SU-DHL-6 (cell line): ENCODE measurements around the gene C15orf61.

Experiments
- H2AFZ ChIP-seq: fragments of 200-600 bp; sonication (generic); 2 replicates; pipeline ENCODE4 v1.6.1; 2014; ENCODE audit warnings: low read depth, mild to moderate bottlenecking, moderate library complexity, mixed read lengths, antibody characterized with exemption, low read length; ENCODE audit not compliant: severe bottlenecking
- H3F3A ChIP-seq: fragments of 200-600 bp; shearing (Covaris generic); 2 replicates; pipeline ENCODE4 v1.6.0; 2016; ENCODE audit warnings: antibody characterized with exemption, mild to moderate bottlenecking; ENCODE audit not compliant: insufficient read depth
- H3K27ac ChIP-seq: fragments of 200-600 bp; sonication (generic); 2 replicates; pipeline ENCODE4 v1.5.1; 2016; ENCODE audit warnings: low read depth, mild to moderate bottlenecking, low read length, moderate library complexity, mixed read lengths
- H3K27me3 ChIP-seq: fragments of 200-600 bp; sonication (generic), shearing (Covaris generic); 2 replicates; pipeline ENCODE4 v1.6.0; 2014; ENCODE audit warnings: mild to moderate bottlenecking, low read length
- H3K36me3 ChIP-seq: fragments of 200-600 bp; sonication (generic); 2 replicates; pipeline ENCODE4 v1.6.1; 2014; ENCODE audit warnings: mild to moderate bottlenecking, low read length, mixed read lengths
- H3K4me2 ChIP-seq: fragments of 300-600, 200-600 bp; shearing (Covaris generic), sonication (generic); 2 replicates; pipeline ENCODE4 v1.6.0; 2014; ENCODE audit warnings: low read length, low read depth, mild to moderate bottlenecking; ENCODE audit not compliant: poor library complexity, severe bottlenecking
- H3K4me3 ChIP-seq: fragments of 200-600 bp; sonication (generic); 2 replicates; pipeline ENCODE4 v1.5.1; 2014; ENCODE audit warnings: antibody characterized with exemption, low read length, mild to moderate bottlenecking, mixed read lengths; ENCODE audit not compliant: insufficient read depth, poor library complexity, severe bottlenecking
- H3K79me2 ChIP-seq: fragments of 200-600 bp; sonication (generic); 2 replicates; pipeline ENCODE4 v1.6.1; 2014; ENCODE audit warnings: mild to moderate bottlenecking, low read length, moderate library complexity; ENCODE audit not compliant: insufficient read depth
- H3K9ac ChIP-seq: fragments of 200-600 bp; sonication (generic); 2 replicates; pipeline ENCODE4 v1.7.0; 2014; ENCODE audit warnings: mild to moderate bottlenecking, low read length
- H3K9me2 ChIP-seq: fragments of 200-600 bp; sonication (generic); replicated peaks from 2 replicates; pipeline ENCODE4 v1.6.1; 2014; ENCODE audit warnings: low read length; ENCODE audit not compliant: insufficient read depth
- H3K9me3 ChIP-seq: fragments of 200-600 bp; sonication (generic); 2 replicates; pipeline ENCODE4 v1.6.1; 2014; ENCODE audit warnings: low read length, mixed read lengths; ENCODE audit not compliant: insufficient read depth
- H4K20me1 ChIP-seq: fragments of 200-600 bp; sonication (generic); 2 replicates; pipeline ENCODE4 v1.6.1; 2014; ENCODE audit warnings: low read depth, mild to moderate bottlenecking, antibody characterized with exemption, low read length, moderate library complexity, mixed read lengths
- EZH2phosphoT487 ChIP-seq: fragments of 200-600 bp; sonication (generic), shearing (Covaris generic); conservative IDR thresholded peaks from 2 replicates; pipeline ENCODE4 v1.6.1; 2018; ENCODE audit warnings: mild to moderate bottlenecking, antibody characterized with exemption, low read length, moderate library complexity, mixed read lengths
- TF ChIP-seq, protein P1 (sequence below): fragments of 200-600 bp; sonication (generic); IDR thresholded peaks from one replicate; pipeline ENCODE4 v1.5.1; 2017; ENCODE audit warnings: antibody characterized with exemption, mild to moderate bottlenecking, low read length, moderate library complexity; ENCODE audit not compliant: insufficient read depth, poor library complexity, severe bottlenecking

The C15orf61 gene

DNA sequence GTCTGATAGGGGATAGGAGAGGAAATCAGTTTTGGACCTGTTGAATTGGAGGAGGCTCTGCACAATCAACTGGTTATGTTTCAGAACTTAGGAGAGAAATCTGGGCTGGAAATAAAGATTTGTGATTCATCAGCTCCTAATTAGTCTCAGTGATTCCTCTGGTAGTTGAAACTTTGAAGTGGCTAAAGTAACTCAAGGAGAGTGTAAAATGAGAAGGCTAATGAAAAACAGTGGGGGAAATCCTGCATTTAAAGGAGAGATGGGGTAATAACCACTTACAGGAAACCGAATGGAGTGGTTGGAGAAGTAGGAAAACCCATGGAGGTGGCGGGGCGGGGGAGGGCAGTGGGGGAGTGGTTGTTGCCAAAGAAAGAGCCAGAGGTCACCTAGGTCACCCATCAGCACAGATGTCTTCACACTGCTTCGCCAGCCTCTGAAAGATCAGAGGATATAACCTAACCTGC is 54.1 kb downstream of the C15orf61 start:
- no peak overlapping the region for H3K4me3 ChIP-seq
- no peaks in the 10 kb centered on the region for H3K9me3 ChIP-seq
- no peak overlapping the region for H3K4me2 ChIP-seq
- H4K20me1 ChIP-seq: no peaks in the 10 kb centered on the region
- H2AFZ ChIP-seq: no peak overlapping the region
- no peak for TF ChIP-seq EZH2phosphoT487
- TF ChIP-seq, protein P1, sequence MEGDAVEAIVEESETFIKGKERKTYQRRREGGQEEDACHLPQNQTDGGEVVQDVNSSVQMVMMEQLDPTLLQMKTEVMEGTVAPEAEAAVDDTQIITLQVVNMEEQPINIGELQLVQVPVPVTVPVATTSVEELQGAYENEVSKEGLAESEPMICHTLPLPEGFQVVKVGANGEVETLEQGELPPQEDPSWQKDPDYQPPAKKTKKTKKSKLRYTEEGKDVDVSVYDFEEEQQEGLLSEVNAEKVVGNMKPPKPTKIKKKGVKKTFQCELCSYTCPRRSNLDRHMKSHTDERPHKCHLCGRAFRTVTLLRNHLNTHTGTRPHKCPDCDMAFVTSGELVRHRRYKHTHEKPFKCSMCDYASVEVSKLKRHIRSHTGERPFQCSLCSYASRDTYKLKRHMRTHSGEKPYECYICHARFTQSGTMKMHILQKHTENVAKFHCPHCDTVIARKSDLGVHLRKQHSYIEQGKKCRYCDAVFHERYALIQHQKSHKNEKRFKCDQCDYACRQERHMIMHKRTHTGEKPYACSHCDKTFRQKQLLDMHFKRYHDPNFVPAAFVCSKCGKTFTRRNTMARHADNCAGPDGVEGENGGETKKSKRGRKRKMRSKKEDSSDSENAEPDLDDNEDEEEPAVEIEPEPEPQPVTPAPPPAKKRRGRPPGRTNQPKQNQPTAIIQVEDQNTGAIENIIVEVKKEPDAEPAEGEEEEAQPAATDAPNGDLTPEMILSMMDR: no peak
- no peaks in the 10 kb centered on the region for H3F3A ChIP-seq
- H3K27me3 ChIP-seq: no peaks in the 10 kb centered on the region
- H3K36me3 ChIP-seq: no peaks in the 10 kb centered on the region
- H3K9ac ChIP-seq: no peak overlapping the region
- no peak overlapping the region for H3K27ac ChIP-seq
- H3K9me2 ChIP-seq: no peaks in the 10 kb centered on the region
- no peaks in the 10 kb centered on the region for H3K79me2 ChIP-seq

DNA sequence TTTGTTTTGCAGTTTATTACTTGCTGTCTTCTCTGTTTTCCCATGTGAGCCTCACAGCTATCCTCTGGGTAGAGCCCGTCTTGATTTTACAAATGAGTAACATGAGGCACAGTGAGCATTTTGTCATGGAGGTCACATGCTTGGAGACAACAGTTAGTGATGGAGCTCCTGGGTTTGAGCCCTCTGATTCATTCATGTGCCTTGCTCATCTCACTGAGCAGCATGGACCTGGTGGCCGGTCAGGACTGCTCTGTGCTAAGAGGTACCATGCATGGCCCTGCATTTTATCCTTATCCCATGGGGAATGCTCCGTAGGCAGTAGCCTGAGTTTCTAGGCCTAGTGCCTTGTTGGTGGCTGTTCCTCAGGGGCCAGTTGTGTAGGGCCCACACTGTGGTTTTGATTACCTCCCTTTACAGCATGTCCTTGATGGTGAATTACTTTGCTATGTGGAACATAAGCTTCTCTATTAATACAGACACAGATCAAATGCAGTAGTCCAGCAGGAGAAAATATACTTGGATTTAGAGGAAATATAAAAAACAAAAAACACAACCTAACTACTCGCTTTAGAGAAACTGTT is 57.2 kb downstream of the C15orf61 start:
- no peaks in the 10 kb centered on the region for H4K20me1 ChIP-seq
- H3K27ac ChIP-seq: no peak overlapping the region
- no peak overlapping the region for H3K9ac ChIP-seq
- H3K9me3 ChIP-seq: no peaks in the 10 kb centered on the region
- H3K9me2 ChIP-seq: no peaks in the 10 kb centered on the region
- H3F3A ChIP-seq: no peaks in the 10 kb centered on the region
- H3K4me3 ChIP-seq: no peak overlapping the region
- TF ChIP-seq, protein P1: no peak
- TF ChIP-seq EZH2phosphoT487: no peak
- no peak overlapping the region for H2AFZ ChIP-seq
- H3K36me3 ChIP-seq: no peaks in the 10 kb centered on the region
- H3K79me2 ChIP-seq: no peaks in the 10 kb centered on the region
- no peak overlapping the region for H3K4me2 ChIP-seq
- H3K27me3 ChIP-seq: no peaks in the 10 kb centered on the region

DNA sequence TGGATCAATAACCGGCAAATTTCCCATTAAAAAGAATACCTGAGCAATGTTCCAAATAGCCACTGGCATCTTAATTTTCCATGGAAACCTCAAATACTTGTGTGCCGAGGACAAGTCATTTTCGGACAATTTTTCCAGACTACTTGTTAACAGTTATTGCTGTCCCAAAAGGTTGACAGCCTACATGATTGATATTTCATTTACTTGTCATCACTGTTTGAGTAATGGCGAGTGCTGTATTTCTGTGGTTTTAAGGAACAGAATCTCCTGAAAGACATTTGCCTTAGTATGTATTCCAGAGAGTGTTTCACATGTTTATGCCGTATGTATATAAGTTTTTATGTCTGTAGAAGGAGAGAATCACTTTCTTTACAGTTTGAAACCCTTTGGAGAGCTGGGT is 58.2 kb downstream of the C15orf61 start:
- Histone ChIP-seq H3K79me2 (no peaks in the 10 kb centered on the region), H3K27ac (no peak overlapping the region), H3F3A (no peaks in the 10 kb centered on the region), H2AFZ (no peak overlapping the region), H3K4me2 (no peak overlapping the region), H4K20me1 (no peaks in the 10 kb centered on the region), H3K9me3 (no peaks in the 10 kb centered on the region), H3K36me3 (no peaks in the 10 kb centered on the region), H3K4me3 (no peak overlapping the region), H3K9me2 (no peaks in the 10 kb centered on the region), H3K9ac (no peak overlapping the region), H3K27me3 (no peaks in the 10 kb centered on the region)
- TF ChIP-seq, protein P1: no peak
- TF ChIP-seq EZH2phosphoT487: no peak
